NCI-H446 (cell line): ENCODE measurements around the gene IZUMO2.
A peak's percentile ranks its signal among the peaks of the same experiment; 100 is the strongest.
"Not testable (repeated sequence)": the region's sequence is repeated elsewhere in the genome, so short reads cannot be mapped to it uniquely, and the experiment has no call there.

Source experiments
- DNase-seq, 2 experiments: peaks; one replicate each; lab custom pipeline; 2025; lab: John Stamatoyannopoulos, UW

Gene IZUMO2

DNA sequence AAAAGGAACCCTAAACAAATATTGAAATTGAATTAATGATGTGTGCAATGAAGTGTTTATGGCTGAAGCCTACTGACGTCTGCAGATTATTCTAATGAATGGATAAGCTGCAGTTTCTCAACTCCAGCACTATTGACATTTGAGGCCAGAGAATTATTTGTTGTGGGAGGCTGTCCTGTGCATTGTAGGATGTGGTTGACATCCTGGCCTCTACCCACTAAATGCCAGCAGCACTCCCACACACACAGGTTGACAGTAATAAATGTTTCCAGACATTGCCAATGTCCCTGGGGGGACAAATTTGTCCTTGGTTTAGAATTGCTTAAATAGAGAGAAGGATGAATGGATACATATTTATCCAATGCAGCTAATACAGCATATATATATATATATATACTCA, 21.1 kb upstream of the IZUMO2 start:
- DNase-seq = no peak

DNA sequence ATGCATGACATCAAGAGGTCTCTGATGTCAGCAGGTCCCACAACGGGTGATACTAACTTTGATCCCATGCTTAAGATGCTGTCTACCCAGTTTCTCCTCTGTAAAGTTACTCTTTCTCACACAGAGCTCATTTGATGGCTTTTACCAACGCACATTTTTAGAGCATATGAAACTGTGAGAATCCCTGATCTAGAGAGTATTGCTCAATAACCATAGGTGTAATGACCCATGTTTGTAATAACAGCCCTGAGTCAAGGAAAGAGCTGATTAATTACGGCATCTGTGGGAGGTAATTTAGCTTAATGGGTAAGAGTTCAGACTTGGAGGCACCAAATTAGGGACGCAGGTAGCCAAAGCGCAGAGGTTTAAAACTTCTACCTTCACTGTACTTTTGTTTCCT, 18.0 kb upstream of the IZUMO2 start:
- DNase-seq = no peak

DNA sequence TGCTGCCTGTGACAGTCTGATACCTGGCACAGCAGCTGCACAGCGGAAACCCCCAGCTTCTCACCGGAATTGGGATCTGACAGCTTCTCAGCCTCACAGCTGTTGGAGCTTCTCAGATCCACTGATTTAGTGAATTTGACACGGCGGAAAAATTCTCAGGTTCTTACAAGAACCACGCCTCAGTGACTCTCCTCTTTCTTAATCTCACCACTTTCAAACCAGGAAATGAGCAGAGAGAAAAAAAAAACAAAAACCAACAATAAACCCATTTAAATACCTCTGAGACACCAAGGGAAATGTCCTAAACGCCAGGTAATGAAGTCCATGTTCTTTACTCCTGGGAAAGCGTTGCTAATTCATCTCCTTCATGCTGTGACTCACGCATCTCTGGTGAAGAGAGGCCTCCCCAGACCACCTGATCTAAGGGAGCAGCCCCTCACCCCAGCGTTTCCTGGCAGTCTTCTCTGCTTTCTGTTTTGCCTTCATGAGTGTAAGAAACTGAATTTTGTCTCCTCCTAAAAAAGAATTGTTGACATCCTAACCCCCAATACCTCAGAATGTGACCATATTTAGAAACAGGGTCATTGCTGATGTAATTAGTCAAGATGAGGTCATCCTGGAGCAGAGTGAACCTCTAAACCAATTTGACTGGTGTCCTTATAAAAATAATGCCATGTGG, 15.9 kb upstream of the IZUMO2 start:
- DNase-seq = no peak

DNA sequence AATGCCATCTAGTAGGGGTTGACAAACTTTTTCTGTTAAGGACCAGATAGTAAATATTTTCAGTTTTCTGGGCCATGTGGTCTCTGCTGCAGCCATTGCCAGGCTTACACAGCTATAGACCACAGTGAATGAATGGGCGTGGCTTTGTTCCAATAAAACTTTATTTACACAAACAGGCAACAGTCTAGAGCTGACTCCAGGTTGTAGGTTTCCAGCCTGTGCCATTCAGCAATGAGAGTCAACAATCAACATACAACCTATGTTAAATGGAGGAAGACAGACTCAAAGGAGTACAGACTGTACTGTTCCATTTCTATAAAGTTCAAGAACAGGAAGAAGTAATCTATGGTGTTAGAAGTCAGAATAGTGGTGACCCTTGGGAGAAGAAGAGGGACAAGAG, 15.2 kb upstream of the IZUMO2 start:
- peak in 1 of 2 experiments; percentile 13 for DNase-seq

DNA sequence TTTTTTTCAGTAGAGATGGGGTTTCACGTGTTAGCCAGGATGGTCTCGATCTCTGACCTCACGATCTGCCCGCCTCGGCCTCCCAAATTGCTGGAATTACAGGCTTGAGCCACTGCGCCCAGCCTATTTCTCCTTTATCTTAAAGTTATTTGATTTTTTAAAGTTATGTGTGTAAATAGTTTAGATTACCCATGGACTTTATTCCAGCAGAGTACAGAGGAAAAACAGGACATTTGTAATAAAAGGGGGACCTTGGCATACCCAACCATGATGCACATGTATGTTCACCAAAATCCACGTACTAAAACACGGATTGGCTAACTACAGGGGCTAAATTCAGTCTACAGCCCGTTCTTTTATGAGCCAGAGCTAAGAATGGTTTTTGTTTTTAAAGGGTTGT, 13.7 kb upstream of the IZUMO2 start:
- DNase-seq = no peak

DNA sequence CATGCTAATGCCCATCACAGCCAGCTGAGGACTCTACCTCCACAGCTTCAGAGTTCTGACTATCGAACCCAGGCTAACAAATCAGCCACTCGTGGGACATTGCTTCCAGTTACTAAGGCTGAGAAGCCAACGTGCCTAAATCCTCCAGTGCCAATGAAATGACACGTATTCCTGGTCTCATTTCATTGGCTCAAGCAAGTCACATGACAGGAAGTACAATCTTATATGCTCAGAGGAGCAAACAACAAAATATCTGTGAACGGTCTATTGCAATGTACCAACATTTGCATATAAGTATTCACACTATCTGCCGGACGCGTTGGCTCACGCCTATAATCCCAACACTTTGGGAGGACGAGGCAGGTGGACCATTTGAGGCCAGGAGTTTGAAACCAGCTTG, 12.8 kb upstream of the IZUMO2 start:
- DNase-seq = no peak

DNA sequence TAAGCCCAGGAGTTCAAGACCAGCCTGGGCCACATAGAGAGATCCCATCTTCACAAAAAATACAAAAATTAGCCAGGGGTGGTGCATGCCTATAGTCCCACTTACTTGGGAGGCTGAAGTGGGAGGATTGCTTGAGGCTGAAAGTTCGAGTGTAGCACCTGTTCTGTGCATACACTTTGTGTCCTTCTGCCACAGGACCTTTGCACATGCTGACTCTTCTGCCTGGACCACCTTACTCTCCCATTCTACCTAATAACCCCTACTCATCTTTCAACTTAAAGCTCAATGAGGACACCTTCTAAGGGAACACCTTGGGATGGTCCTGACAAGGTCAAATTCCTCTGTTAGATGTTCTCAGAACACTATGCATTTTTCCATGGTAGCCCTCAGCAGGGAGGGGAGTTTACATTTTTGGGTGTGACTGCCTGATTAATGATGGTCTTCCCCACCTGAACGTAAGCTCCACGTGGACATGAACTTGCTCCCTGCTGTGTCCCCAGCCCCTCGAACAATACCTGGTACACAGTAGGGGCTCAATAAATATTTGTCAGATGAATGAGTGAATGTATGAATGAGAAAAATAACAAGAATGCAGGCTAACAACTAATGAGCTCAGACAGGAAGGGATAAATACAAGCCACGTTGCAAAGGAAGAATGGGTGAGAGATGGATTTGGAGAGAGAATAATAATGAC, 11.2 kb upstream of the IZUMO2 start:
- DNase-seq = no peak

DNA sequence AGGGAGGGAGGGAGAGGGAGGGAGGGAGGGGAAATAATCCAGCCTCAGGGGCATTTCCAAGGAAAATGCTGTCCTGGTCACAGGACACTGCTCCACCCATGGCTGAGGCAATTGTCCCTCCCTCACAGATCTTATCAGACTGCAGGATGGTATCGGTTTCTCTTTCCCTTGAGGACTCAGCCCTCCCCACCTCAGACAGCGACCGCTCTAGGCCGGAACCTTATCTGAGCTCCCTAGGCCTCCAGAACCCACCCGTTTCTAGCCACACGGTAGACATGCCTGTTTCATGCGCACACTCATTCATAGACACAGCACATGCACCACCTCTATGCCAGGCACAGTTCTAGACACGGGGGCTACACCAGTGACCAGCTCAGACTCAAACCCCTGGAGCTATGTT, 10.0 kb upstream of the IZUMO2 start:
- no peak for DNase-seq

DNA sequence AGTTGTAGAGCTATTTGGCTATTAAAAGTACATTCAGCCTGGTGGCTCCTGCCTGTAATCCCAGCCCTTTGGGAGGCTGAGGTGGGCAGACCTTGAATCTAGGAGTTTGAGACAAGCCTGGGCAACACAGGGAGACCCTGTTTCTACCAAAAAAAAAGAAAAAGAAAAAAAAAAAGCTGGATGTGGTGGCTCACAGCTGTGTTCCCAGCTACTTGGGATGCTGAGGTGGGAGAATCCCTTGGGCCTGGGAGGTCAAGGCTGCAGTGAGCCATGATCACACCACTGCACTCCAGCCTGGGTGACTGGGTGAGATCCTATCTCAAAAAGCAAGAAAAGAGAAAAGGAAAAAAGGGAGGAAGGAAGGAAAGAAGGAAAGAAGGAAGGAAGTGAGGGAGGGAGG, 9.6 kb upstream of the IZUMO2 start:
- no peak for DNase-seq

DNA sequence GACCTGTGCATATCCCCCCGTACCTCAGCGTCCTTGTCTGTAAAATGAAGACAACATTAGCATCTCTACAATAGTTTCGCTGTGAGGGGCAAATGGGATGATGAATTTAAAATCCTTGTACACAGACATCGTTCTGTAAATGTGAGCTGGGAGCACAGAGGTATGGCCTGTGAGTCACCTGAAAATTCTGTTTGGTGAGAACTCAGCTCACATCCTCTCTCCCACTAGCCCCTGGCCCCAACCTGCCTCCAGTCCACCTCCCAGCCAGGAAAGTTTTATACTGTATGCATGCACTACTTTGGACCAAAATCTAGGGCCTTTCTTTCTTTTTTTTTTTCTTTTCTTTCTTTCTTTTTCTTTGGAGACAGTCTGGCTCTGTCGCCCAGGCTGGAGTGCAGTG, 8.7 kb upstream of the IZUMO2 start:
- no peak for DNase-seq

DNA sequence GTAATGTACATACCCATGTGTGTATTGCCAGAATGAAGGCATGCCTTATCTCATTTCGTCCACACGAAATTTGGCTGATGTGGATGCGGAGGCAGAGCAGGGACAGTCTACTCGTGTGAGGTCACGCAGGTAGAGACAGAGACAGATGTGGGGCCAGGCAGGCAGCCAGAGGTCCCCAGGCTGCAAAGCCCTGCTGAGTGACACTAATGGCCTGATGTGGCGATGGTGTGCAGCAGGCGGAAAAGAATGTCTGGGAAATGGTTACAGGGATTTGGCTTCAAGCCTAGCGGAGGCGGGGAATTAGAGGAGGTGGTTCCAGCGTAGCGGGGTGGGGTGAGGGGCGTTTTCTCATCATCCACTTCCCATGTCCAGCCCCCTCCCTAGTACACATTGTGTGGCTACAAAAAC, 4.2 kb upstream of the IZUMO2 start:
- peak; percentile 13 to 42 for DNase-seq

DNA sequence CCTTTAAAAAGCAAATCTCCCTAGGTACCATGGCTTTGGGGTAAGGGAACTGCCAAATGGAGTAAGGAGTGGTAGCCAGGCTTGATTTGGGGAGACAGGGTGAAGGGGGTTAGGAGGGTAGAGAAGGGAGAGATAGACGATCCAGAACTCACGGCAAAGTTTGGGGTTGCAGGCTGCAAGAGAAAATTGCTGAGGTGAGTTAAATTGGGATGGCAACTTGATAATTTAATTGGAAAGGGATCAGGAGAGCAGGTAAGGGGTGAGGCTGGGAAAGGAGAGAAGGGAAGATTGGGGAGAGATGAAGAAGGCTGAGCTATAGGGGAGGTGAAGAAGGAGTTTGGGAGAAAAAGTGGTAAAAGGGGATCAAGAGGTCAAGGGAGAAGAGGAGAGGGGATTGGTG, 4.0 kb downstream of the IZUMO2 start:
- no peak for DNase-seq

DNA sequence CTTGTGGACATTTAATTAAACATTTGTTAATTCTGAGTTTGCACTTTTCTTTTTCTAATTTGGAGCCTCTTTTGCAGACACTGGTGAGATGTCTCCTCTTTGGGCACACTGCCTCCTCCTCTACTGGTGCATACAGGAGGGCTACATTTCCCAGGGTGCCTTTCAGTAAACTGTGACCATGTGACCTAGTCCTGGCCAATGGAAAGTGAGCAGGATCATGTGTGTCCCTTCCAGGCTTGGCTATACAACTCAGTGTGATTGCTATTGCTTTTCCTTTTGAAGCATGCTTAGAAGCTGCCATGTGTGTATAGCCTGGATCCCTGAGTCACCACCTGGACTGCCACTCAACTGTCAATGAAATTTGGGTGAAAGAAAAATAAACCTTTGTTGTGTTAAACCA, 4.5 kb downstream of the IZUMO2 start:
- no peak for DNase-seq

DNA sequence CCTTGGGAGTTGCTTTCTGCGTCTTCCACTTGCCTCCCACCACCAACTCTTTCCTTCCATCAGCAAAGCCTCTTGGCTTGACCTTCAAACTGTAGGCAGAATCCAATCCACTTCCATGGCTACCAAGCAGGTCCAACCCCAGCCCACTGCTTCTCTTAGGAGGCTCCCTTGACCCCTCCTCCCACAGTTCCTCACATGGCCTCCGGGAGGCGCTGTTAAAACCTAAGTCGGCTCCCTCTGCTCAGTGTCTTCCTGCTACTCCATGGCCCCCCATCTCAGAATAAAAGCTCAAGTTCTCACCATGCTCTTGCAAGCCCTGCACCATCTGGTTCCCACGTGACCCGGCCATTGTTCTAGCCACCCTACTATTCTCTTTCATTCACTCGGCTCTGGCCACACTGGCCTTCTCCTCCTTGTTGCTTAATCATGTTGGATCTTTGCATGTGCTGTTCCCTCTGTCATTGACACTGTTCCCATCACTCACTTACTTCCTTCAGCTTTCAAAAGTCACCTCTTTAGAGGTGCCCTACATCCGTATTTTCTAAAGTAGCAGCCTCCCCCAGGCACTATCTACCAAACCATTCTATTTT, 7.5 kb downstream of the IZUMO2 start:
- DNase-seq = no peak

DNA sequence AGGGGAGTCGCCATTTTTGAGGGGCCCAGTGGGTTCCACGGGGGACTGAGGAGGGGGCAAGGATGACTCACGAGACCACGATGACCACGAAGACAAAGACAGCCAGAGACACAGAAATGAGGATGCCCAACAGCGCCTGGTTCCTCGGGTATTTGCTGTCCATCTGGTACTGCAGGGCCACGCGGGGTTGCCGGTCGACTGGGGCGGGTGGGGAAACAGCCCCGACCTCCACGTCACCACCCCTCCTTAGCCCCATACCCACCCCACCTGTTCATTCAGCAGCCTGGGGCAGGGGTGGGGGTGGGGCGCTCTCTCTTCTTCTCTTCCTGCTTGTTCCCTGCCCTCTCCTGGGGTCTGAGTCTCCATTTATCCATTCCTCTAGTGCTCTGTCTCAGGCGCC, 8.6 kb downstream of the IZUMO2 start:
- no peak for DNase-seq

DNA sequence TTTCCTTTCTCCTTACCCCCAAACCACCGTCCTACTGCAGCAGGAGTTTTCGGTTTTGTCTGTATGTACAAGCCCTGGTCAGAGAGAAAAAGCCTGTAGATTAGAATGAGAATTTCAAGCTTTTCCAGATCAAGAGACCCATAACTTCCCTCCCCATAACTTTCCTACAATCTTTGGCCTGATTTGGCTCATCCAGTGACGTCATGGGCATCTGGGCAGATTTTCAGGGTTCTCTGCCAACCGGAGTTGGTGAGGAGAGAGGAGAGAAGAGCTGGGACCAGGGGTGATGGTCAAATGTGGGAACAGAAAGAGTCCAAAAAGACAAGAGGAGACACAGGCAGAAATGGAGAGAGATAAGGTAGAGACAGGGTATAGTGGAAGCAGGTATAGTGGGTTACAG, 10.5 kb downstream of the IZUMO2 start:
- no peak for DNase-seq

DNA sequence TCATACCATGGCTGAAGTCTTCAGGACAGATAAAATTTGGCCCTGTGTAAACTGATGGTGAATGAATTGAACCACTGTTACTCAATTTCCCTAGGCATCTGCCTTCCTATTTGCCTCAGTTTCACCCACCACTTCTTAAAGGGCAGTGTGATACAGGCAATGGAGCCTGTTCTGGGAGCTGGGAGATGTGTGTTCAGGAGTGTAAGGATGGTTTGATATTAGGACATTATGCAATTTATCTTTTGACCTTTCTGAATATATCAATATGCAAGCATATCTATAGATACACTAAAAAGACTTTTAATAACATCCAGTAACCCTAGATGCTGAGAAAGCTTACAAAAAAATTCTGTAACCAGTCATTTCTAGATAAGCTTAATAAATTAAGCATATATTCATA, 14.6 kb downstream of the IZUMO2 start:
- no peak for DNase-seq

DNA sequence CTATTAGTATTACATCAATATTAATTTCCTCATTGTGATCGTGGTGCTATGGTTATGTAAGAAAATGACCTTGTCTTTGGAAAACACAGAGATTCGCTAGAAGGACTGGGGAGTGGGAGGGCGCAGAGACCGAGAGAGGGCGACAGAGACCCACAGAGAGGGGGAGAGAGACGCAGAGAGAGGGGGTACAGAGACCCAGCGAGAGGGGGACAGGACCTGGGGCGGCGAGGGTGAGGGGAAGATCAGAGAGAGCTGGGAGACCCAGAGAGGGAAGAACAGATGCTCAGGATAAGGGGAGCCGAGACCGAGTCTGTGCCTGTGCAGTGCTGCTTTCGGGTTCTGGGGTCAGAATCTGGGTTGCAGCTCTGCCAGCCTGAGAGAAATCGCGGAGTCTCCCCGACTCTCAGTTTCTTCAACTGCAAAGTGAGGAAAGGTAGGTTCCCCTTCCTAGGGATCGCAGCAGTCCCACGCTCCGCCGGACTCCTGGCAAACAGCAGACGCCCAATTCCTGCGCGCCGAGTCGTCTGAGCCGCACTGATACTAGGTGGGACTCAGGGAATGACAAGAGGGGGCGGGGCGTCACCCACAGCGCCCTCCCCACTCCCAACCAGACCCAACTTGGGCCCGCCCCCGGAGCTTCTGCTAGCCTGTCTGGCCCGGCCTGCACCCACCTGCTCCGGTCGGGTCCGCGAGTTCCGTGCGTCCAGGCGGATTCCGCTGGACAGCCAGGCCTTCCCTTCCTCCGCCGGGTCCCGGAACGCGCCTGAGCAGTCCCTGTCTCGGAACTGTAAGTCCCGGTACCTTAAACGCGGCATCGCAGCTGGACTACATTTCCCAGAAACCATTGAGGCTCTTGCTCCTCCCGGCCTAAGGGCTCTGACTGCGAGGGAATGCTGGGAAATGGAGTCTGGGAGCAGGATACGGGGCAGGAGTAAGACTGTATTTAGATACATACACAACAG, 15.3 kb downstream of the IZUMO2 start:
- peak; percentile 83 to 90 for DNase-seq

DNA sequence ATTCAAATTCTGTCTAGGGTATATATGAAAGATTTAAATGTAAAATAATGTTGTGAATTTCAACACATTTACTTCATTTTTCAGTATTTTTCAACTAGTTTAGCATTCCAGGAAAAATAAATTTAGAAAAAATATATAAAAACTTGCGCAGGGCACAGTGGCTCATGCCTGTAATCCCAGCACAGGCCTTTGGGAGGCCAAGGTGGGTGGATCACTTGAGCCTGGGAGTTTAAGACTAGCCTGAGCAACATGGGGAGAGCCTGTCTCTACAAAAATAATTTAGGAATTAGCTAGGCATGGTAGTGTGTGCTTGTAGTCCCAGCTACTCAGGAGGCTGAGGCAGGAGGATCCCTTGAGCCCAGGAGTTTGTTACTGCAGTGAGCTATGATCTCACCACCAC, 21.2 kb downstream of the IZUMO2 start:
- DNase-seq = not testable (repeated sequence)

DNA sequence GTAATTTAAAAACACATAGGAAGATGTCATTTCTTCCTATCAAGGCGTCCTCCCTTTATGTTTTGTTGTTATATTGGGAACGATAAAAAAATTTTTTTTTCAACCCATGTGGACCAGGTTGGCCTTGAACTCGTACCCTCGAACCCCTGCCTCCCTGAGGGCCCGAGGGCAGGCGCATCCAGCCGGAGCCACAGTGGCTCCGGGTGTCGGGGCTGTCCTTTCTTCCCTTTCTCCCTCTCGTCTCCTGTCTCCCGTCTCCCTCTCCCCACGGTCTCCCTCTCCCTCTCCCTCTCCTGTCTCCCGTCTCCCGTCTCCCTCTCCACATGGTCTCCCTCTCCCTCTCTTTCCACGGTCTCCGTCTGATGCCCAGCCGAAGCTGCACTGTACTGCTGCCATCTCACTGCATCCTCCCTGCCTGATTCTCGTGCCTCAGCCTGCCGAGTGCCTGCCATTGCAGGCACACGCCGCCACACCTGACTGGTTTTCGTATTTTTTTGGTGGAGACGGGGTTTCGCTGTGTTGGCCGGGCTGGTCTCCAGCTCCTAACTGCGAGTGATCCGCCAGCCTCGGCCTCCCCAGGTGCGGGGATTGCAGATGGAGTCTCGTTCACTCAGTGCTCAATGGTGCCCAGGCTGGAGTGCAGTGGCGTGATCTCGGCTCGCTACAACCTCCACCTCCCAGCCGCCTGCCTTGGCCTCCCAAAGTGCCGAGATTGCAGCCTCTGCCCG, 22.8 kb downstream of the IZUMO2 start:
- DNase-seq = not testable (repeated sequence)

DNA sequence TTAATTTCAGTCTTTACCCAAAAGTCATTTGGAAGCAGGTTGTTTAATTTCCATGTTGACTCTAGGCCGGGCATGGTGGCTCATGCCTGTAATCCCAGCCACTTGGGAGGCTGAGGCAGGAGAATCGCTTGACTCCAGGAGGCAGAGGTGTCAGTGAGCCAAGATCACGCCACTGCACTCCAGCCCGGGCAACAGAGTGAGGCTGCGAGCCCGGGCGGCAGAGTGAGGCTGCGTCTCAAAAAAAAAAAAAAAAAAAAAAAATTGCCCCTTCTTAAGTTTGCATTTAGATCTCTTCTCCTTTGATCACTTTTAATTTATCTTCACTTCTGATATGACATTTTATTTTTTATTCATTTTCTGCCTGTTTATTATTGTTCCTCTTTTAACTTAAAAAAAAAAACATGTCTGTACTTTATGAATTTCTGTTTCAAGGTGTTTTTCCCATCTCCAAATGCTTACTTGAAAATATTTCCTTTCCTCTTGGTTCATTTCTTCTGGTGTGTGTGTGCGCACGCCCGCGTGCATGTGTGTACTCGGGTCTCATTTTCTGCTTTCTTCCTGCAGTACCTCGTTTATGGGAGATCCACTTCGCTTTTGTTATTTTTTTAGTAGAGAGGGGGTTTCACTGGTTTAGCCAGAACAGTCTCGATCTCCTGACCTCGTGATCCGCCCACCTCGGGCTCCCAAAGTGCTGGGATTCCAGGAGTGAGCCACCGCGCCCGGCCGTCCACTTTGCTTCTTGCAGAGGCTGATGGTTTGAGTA, 26.3 kb downstream of the IZUMO2 start:
- DNase-seq = not testable (repeated sequence)
